ENCODE data around the gene GCK. TPM values are rescaled to one million over a fixed set of nuclear protein-coding genes. Genes with fewer than 3 reads are reported as not detected.

The GCK gene
- total and polyA plus RNA-seq, 2 of the 13 experiments (the other 11 are each of a cell fraction or from before 2014, with no cell fraction given), result not detected

DNA sequence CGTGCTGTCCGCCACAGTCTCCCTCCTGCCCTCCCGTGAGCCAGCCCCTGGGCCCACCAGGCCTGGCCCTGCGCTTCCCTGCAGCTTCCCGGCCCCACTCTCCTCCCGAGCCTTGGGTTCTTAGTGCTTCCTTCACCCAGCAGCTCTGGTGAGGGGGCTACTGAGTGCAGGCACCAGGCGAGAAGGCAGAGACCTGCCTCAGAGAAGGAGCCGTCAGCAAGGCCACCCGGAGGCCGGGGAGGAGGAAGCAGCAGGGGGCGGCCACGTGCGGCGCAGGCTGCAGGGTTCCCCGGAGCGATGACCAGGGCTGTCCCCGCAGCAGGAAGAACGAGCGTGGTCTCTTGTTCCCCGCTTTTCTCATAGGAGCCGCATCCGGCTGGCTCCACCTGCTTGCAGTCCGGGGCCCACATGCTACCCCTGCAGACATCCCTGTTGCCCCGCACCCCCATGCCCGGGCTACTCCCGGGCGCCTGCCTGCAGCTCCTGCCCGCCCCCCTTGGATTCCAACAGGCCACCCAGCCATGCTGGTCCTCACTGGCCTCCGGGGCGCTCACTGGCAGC is 32.1 kb upstream of the GCK start (continued):
- TF ChIP-seq, protein P1, sequence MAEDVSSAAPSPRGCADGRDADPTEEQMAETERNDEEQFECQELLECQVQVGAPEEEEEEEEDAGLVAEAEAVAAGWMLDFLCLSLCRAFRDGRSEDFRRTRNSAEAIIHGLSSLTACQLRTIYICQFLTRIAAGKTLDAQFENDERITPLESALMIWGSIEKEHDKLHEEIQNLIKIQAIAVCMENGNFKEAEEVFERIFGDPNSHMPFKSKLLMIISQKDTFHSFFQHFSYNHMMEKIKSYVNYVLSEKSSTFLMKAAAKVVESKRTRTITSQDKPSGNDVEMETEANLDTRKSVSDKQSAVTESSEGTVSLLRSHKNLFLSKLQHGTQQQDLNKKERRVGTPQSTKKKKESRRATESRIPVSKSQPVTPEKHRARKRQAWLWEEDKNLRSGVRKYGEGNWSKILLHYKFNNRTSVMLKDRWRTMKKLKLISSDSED (CRISPR knock-in tag; IDR thresholded peaks at IDR 0.05), result no peak
- TF ChIP-seq FOXP1 (IDR thresholded peaks at IDR 0.05) (no peak), FOXP1 (CRISPR knock-in tag; IDR thresholded peaks at IDR 0.05) (no peak), KAT2B (IDR thresholded peaks at IDR 0.05; ENCODE audit: borderline replicate concordance, low read depth, low read length) (no peak), NBN (conservative IDR thresholded peaks at IDR 0.05) (no peak), MAFF (IDR thresholded peaks at IDR 0.05; ENCODE audit: low read depth, low read length) (no peak), ZSCAN30 (CRISPR knock-in tag; IDR thresholded peaks at IDR 0.05) (no peak), ZNF460 (CRISPR knock-in tag; IDR thresholded peaks at IDR 0.05; ENCODE audit: borderline replicate concordance) (no peak), ZNF430 (CRISPR knock-in tag; IDR thresholded peaks at IDR 0.05) (peak; percentile 89; the same call in 1 of the 2 replicates), ISL2 (CRISPR knock-in tag; IDR thresholded peaks at IDR 0.05) (peak; percentile 53; the same call in 1 of the 2 replicates), KLF12 (CRISPR knock-in tag; IDR thresholded peaks at IDR 0.05; ENCODE audit: borderline replicate concordance) (peak; percentile 32; the same call in 1 of the 2 replicates), SIN3A (IDR thresholded peaks at IDR 0.05; ENCODE audit: borderline replicate concordance, low read depth, low read length) (no peak), ZNF703 (CRISPR knock-in tag; IDR thresholded peaks at IDR 0.05; ENCODE audit: borderline replicate concordance) (0 out of 2 replicates have a peak, but pooled peaks have one; percentile 47), HNF4G (IDR thresholded peaks at IDR 0.05; ENCODE audit: borderline replicate concordance, low read depth, low read length) (no peak), HNF4G (CRISPR knock-in tag; IDR thresholded peaks at IDR 0.05; ENCODE audit: borderline replicate concordance, low read depth) (no peak), ZNF883 (CRISPR knock-in tag; IDR thresholded peaks at IDR 0.05; ENCODE audit: not compliant biosample characterization) (peak; percentile 94), ZSCAN20 (CRISPR knock-in tag; IDR thresholded peaks at IDR 0.05; ENCODE audit: borderline replicate concordance) (0 out of 2 replicates have a peak, but pooled peaks have one; percentile 59), HNF4A (CRISPR knock-in tag; IDR thresholded peaks at IDR 0.05) (0 out of 2 replicates have a peak, but pooled peaks have one; percentile 15), SMAD1 (CRISPR knock-in tag; IDR thresholded peaks at IDR 0.05; ENCODE audit: borderline replicate concordance, low read depth) (no peak), PTBP1 (IDR thresholded peaks at IDR 0.05; ENCODE audit: low read depth, low read length, poor library complexity, severe bottlenecking) (no peak), ZNF816 (CRISPR knock-in tag; IDR thresholded peaks at IDR 0.05; ENCODE audit: borderline replicate concordance) (no peak; the same call in 1 of the 2 replicates), HDAC1 (CRISPR knock-in tag; IDR thresholded peaks at IDR 0.05) (no peak; the same call in 1 of the 2 replicates), EHMT2 (IDR thresholded peaks at IDR 0.05; ENCODE audit: borderline replicate concordance, low read depth, low read length) (no peak), SIX4 (CRISPR knock-in tag; IDR thresholded peaks at IDR 0.05) (no peak), ZNF615 (CRISPR knock-in tag; IDR thresholded peaks at IDR 0.05; ENCODE audit: borderline replicate concordance) (no peak), RFXANK (CRISPR knock-in tag; IDR thresholded peaks at IDR 0.05) (no peak)
- TF ChIP-seq, protein P2, sequence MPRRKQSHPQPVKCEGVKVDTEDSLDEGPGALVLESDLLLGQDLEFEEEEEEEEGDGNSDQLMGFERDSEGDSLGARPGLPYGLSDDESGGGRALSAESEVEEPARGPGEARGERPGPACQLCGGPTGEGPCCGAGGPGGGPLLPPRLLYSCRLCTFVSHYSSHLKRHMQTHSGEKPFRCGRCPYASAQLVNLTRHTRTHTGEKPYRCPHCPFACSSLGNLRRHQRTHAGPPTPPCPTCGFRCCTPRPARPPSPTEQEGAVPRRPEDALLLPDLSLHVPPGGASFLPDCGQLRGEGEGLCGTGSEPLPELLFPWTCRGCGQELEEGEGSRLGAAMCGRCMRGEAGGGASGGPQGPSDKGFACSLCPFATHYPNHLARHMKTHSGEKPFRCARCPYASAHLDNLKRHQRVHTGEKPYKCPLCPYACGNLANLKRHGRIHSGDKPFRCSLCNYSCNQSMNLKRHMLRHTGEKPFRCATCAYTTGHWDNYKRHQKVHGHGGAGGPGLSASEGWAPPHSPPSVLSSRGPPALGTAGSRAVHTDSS (CRISPR knock-in tag; conservative IDR thresholded peaks at IDR 0.05), result no peak
- TF ChIP-seq, protein P3, sequence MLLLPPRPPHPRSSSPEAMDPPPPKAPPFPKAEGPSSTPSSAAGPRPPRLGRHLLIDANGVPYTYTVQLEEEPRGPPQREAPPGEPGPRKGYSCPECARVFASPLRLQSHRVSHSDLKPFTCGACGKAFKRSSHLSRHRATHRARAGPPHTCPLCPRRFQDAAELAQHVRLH (CRISPR knock-in tag; IDR thresholded peaks at IDR 0.05; ENCODE audit: borderline replicate concordance, low read depth), result peak; percentile 88
- TF ChIP-seq, protein P4, sequence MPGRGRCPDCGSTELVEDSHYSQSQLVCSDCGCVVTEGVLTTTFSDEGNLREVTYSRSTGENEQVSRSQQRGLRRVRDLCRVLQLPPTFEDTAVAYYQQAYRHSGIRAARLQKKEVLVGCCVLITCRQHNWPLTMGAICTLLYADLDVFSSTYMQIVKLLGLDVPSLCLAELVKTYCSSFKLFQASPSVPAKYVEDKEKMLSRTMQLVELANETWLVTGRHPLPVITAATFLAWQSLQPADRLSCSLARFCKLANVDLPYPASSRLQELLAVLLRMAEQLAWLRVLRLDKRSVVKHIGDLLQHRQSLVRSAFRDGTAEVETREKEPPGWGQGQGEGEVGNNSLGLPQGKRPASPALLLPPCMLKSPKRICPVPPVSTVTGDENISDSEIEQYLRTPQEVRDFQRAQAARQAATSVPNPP (CRISPR knock-in tag; IDR thresholded peaks at IDR 0.05), result no peak; the same call in 1 of the 2 replicates

Measured in HepG2 (cell line).